GM19324 (cell line): ENCODE measurements around the gene SHB.

Source experiments
- ATAC-seq: cut with Tn5 transposase; IDR thresholded peaks from one replicate; pipeline ENCODE4 v1.9.1; 2021; ENCODE audit warnings: mild to moderate bottlenecking, moderate library complexity; ENCODE audit not compliant: unreplicated experiment, low FRiP score

The SHB gene

DNA sequence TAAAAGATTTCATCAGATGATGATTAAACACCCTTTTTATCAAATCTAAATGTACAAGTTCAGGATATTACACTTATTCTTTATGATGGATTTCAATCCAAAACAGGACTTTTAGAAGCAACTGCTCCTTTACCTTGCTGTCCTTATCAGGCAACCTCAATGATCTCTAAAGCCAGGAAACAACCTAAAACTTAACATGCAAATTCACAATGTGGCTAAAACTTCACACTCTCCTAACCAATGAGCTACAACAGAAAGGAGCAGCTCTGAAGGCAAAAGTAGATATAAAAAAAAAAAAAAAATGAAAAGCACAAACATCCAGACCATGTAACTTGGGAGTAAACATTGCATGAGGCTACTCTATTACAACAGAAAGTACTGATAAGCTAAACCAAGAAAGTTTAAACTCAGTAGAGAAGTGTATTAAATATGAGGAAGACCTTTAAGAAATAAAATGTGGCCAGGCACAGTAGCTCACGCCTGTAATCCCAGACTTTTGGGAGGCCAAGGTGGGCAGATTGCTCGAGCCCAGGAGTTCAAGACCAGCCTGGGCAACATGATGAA is 188.0 kb downstream of the SHB start:
- no peak for ATAC-seq

DNA sequence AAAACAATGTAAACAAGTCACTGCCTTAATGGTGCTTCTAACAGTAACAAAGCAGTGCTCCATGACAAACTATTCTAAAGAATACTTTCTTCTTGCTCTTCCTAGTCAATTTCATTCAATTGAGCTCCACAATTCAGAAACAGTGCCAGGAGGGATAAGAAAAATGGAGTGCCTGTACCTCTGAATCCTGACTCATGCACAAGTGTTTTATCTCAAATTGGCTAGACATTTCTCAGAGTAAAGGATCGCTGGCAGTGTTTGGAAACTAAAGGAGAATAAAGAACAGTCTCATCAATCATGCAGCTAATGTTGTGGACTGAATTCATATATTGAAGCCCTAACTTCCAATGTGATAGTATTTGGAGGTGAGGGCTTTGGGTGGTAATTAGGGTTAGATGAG is 192.7 kb downstream of the SHB start:
- no peak for ATAC-seq

DNA sequence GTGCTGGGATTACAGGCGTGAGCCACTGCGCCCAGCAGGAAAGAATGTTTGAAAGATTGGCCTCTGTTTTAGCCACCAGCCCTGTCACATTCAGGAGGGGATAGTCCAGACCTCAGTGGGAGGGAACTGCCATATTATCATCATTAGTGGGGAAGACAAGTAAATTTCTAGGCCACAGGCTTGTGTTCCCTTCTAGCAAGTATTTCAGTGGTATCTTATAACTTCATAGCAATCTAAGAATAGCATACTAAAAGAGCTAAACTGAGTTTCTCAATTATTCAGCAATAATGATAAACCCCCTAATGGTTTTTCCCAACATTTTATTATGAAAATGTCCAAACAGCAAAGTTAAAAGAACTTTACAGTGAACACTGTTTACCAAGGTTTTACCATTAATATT is 195.1 kb downstream of the SHB start:
- ATAC-seq, result no peak

DNA sequence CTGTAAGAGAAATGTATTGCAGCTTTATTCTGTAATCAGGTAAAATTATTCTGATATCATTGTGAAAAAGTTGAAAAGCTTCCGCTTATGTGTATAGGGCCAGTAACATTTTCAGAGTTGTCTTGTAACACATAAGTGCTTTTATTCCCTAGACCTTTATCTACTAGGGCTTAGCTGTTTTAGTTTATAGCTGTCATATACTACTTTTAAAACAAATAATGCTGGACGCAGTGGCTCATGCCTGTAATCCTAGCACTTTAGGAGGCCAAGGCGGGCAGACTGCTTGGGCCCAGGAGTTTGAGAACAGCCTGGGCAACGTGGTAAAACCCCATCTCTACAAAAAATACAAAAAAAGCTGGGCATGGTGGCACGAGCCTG is 198.2 kb downstream of the SHB start:
- no peak for ATAC-seq

DNA sequence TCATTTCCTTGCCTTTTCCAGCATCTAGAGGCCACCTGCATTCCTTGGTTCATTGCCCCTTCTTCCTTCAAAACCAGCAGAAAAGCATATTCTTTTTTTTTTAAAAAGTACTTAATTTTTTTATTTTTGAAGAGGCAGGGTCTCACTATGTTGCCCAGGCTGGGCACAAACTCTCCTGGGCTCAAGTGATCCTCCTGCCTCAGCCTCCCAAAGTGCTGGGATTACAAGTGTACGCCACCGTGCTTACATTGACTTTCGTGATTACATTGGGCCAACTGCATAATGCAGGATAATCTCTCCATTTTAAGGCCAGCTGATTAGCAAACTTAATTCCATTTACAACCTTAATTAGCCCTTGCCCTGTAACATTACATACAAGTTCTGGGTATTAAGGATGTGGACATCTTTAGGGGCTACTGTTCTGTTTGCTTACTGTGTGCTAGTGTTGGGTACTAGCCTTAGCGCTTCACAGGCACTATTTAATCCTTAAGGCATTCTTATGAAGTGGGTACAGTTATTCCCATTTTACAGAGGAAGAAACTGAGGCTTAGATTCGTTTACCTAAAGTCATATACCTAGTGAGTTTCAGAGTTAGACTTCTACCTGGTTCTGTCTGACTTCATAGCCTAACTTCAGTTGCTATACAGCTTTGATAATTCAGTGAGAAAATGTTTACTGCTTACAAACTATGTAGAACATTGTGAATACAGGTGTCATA is 198.8 kb downstream of the SHB start:
- ATAC-seq, result no peak
